HG03108 (cell line): Measurements from ENCODE around the gene TBC1D12.

Experiments
- ATAC-seq: cut with Tn5 transposase; IDR thresholded peaks from one replicate; pipeline ENCODE4 v1.9.1; 2021; ENCODE audit warnings: moderate library complexity; ENCODE audit not compliant: unreplicated experiment

TBC1D12 gene

DNA sequence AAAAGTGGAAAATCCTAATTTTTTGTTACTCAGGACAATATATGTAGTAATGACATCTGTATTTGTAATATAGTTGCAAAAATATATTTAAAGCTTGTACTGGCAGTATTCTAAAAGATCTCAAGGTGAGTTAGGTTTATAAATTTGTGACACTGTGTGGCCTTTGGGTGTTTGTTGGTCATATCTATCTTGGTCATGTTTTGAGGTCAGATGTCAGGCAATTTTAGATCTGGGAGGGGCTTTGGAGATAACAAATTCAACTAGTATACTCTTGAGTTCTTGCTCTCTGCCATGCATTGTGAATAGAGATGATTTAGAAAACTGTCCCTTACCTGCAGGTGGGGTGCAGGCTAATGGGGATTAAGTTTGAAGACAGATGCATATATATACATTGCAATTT lies 3.1 kb downstream of the TBC1D12 start:
- ATAC-seq, result no peak

DNA sequence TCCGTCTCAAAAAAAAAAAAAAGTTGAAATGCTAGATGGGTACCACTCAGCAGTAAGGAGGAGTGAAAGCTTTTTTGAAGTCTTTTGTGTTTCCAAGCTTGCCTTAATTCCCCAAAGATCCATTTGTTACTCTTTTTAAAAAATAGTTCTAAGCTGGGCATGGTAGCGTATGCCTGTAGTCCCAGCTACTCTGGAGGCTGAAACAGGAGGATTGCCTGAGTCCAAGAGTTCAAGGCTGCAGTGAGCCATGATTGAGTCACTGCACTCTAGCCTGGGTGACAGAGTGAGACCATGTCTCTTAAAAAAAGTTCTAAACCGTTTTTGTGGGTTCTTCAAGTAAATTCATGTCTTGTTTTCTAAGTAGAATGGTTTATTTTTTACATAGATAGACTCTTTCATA lies 5.3 kb downstream of the TBC1D12 start:
- no peak for ATAC-seq

DNA sequence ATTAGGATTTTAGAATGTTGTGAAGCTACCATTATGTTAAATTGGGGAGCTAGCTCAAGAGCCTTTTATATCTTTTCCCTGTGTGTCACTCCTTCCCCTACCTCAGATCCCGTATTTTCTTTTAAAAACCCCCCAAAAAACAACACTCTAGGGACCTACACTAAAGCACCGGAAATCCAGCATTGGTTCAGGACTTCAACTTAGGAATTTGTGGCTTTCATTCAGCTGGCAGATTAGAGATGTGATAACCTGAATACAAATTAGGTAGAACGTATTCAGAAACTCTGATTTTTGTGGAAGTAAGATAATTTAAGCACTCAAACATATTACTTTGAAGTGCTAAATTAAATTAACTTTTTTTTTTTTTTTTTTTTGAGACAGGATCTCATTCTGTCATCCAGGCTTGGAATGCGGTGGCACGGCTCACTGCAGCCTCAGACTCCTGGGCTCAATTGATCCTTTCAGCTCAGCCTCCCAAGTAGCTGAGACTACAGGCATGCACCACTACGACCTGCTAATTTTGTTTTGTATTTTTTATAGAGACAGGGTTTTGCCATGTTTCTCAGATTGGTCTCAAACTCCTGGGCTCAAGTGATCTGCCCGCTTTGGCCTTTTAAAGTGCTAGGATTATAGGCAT lies 6.8 kb downstream of the TBC1D12 start:
- no peak for ATAC-seq

DNA sequence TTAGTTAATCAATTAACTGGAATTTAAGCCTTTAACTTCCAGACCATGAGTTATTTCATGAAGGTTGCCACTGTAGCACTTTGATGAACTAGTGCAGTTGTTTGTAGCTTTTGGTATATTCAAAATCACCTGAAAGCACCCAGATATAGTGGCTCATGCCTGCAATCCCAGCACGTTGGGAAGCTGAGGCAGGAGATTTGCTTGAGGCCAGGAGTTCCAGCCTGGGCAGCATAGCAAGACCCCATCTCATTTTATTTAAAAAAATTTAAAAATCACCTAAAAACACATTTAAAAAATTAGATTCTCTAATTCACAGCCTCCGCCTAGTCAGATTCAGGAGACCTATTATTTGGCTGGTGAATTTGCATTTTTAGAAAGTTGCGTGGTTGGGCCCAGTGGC lies 9.0 kb downstream of the TBC1D12 start:
- ATAC-seq, result no peak

DNA sequence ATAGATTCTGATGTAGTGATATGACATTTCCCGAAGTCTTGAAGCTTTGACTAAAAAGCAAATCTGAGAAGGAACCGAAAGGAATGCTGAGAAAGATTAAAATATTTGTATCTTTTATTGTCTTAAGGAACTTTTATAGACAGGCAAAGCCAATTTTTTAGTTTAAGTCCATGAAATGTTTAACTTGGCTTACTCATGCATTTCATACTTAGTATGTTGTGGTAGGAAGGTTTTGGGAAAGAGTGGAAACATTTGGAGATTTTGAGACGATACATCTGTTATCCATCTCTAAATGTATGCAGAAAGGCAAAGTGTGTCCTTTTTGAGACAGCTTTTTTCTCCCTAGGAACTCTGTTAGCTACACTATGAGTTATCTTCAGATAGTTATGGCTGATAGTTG lies 10.1 kb downstream of the TBC1D12 start:
- ATAC-seq, result no peak

DNA sequence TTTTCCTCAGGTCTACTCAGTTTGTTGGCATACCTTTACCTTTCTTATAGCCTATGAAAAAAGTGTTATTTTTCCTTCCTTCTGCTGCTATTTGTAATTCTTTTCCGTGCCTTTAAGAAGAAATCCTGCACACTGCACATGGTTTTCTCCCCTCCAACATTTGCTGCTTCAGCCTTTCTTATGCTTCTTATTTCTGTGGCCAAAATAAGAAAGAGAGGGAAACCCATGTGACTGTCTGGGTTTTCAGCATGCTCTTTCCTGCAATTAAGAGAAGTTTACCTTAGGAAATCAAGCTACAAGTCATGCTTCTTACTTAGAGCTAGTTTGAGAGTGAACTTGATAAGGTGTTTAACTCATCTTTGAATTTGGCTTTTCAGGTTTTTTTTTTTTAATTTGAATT lies 11.0 kb downstream of the TBC1D12 start:
- ATAC-seq, result no peak

DNA sequence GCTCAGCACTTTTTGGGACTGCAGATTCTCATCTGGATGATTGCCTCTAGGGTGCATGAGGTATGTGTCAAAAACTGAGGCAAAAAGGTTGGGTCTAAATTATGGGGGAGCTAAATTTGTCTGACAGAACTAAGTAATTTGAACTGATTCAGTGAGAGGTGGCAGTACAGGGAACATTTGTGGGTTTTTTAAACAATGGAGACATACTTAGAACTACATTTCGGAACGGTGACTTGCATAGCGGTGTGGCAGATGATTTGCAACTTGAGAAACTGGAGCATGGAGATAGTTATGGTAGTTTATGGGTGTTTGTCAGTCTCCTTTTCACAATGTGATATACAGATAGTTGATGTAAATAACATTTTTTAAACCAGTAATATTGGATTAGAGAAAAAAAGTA lies 14.6 kb downstream of the TBC1D12 start:
- no peak for ATAC-seq

DNA sequence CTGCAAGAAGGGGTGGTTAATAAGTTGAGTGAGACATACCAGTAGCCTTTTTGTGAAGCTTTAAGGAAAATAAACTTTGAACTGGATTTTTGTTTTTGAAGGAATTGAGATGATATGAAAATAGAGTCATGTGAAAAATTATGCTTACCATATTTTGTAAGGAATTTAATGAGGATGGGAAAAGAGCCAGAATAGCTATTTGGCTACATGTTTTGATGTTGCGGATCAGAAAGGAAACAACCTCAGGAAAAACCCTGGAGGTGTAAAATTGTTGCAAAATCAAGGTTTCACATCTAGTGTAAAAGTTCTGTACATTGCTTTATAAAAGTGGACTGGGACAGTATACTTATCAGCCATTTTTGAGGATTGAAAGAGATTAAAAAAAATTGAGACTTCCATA lies 15.0 kb downstream of the TBC1D12 start:
- no peak for ATAC-seq

DNA sequence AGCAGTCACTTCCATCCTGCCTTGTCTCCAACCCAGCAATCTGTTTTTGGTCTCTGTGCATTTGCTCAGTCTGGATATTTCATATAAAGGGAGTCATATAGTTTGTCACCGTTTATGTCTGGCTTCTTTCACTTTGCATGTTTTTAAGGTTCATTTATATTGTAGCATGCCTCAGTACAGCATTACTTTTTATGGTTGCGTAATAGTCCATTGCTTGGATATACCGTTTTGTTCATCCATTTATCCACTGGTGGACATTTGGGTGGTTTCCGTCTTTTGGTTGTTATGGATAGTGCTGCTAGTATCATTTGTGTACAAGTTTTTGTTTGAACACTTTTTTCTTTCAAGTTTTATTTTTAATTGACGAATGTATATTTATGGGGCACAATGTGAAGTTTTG lies 18.2 kb downstream of the TBC1D12 start:
- ATAC-seq, result no peak

DNA sequence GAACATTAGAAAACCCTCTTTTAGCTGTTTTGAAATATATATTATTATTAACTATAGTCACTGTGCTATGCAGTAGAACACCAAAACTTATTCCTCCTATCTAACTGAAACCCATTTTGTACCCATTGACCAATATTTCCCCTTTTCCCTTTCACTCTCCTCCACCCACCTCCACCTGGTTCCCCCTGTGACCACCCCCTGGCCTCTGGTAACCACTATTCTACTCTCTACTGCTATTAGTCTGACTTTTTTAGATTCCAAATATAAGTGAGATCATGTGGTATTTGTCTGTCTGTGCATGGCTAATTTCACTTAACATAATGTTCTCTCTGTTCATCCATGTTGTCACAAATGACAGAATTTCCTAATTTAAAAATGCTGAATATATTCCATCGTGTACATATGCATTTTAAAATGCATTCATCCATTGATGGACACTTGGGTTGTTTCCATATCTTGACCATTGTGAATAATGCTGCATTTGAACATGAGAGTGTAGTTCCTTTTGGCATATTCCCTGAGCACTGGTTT lies 18.7 kb downstream of the TBC1D12 start:
- no peak for ATAC-seq

DNA sequence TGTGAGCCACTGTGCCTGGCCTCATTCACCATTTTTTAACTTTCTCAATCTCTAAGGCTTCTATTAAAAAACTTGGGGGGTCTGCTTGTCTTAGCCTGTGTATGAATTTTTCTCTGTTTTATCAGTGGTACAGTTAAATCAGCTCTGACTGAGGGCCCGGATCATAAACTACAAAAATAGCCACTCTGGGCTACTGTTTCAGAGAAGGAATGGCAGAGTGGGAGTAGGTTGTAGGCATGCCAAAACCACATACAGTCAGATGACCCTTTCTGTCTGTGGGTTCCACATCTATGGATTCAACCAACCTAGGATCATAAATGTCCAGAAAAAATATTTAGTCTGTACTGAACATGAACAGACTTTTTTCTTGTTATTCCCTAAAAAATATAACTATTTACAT lies 21.3 kb downstream of the TBC1D12 start:
- ATAC-seq, result no peak

DNA sequence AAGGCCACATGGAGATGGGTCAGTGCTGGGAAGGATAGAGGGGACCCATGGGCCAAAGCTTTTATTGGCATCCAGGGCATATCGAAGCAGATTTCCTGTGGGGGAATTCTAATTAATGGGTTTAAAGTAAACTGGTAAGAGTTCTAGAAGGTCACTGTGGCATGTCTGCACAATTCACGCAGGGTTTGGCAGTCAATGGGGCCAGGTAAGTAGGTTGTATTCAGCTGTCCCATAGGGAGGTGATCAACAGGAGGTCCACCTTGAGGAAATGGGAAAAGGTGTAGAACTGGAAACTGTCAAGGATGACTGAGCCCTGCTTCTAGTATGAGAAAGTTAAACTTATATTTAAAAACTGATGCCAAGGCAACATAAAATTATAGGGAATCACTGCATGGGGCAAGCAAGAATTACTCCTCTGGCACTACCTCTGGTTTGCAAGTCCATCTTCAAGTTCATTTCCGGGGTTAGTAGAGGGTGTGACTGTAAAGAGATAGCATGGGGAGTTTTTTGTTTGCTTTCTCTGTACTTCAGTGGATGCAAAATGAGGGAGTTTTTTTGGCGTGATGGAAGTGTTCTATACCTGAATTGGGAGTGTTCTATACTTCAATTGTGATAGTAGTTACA lies 22.5 kb downstream of the TBC1D12 start:
- ATAC-seq, result no peak

DNA sequence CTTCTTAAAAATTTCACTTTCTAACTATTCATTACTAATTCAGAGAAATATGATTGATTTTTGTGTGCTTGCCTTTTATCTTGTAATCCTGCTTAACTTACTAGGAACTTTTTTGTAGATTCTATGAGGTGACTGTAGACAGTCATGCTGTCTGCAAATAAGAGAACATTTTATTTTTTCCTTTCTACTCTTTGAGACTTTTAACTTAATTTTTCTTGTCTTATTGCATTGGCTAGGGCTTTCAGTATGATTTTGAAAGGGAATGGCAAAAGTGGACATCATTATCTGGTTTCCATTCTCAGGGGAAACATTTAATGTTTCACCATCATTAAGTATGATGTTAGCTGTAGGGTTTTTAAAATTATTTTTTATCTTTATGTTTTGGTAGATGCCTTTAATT lies 23.6 kb downstream of the TBC1D12 start:
- no peak for ATAC-seq

DNA sequence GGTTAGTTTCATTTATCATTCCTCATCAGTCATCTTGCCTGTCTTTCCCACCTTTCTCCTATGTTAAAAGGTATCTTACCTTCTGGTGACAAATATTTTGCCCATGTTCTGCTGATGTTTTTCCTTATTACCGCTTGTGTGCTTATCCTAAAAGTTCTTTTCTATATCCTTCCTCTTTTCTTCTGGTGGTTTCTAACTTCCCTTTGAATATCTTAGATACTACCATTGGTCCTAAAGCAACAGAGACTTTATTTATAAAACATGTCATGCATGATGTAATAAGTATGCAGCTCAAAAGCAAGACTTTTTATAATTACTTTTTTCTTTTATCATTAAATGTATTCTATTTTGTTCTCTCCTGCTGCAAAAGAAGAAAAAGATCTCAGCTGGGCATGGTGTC lies 24.8 kb downstream of the TBC1D12 start:
- no peak for ATAC-seq

DNA sequence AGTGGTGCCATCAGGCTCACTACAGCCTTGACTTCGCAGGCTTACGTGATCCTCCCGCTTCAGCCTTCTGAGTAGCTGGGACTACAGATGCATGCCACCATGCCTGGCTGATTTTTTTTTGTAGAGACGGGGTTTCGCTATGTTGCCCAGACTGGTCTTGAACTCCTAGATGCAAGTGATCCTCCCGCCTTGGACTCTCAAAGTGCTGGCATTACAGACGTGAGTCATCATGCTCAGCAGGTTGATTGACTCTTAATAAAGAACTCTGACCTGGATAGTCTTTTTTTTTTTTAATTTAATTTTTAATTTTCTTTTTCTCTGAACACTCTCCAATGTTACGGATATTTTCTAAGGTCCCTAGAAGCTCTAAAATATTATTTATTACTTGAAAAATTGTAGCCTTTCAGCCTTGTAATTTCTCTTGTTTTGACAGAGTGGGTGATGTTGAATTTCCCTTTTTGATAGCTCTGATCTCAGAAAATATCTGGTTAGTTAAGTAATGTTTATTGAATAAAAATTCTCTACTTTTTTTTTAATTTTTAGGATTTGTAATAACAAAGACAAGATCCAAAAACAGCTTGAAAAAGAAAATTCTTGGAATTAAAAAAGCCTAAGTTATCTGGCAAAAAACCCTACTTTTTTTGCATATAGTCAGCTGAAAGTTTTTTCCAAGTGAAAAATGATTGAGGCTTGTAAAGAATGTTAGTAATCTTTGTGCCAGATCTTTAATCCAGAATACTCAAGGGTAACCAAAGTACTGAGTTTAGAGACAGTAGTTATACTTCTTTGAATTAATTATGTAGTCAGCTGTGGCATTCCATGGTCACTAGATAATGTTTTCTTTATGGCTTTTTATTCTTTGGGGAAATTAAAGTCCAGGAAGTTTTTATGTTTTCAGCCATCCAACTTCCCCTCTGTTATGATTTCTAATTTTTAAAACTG lies 26.7 kb downstream of the TBC1D12 start:
- ATAC-seq, result no peak

DNA sequence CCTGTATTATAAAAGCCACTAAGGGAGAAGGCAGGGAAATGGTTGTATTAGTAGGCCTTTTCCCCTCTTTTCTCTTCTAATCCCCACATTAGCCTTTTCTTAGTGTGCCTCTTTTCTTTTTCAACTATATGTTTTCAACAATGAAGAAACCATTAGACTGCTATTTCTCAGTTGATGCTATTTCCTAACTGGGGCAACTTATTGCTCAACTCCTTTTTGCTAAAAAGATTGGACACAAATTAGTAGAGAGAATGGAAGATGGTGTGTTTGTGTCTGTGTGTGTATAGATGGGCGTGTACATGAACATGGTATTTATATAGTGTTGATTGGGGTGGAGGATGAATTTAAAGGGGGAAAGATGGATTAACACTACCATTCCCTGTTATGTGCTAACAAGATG lies 28.4 kb downstream of the TBC1D12 start:
- ATAC-seq, result no peak

DNA sequence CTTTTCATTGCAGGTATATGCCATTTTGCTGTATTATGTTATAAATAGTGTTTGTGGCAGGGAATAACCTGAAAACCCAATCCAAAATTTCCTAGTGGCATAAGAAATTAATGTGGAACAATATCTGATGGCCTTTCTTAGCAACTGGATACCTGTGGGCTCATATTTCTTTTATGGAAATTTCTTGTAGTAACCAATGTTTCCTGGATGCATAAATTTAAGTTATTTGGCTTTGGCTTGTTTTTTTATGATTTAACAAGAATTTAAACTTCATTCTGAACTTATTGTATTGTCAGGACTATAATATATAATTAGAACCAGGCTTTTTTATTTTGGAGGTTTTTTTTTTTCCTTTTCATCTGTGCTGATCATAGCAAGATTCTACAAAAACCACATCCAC lies 30.1 kb downstream of the TBC1D12 start:
- no peak for ATAC-seq

DNA sequence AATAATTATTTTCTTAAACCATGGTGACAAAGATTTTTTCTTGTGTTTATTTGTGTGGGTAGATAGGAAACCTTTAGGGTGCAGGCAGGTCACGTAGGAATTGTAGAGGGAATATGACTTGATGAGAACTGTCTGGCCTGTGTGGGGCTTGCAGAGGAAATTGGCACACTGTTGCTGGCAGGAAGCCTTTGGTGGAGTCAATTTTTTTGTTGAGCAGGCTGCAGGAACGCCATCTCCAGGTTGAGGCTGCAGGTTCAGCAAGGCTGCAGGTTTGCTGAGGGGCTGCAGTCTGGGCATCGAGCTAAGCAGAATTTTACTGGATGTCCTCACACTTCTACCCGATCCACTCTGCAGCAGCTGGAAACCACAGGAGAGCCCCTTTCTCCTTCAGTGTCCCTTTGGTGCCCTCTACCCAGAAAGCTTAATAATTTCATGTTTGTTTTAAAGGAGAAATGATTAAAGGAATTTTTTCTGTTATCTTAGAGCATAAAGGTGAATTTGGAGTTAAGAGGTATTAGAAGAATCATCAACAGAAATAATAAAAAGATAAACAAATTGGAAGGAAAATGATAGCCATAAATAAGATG lies 37.0 kb downstream of the TBC1D12 start:
- no peak for ATAC-seq

DNA sequence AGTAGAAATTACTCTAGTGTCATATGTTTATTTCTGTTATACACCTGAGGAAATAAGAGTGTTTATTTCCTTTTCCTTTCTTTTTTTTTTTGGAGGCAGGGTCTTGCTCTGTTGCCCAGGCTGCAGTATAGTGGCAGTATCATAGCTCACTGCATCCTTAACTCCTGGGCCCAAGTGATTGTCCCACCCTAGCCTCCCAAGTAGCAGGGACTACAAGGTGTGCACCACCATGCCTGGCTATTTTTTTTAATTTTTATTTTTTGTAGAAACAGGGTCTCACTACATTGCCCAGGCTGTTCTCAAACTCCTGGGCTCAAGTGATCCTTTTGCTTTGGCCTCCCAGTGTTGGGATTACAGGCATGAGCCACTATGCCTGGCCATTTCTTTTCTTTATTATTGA lies 37.8 kb downstream of the TBC1D12 start:
- no peak for ATAC-seq

DNA sequence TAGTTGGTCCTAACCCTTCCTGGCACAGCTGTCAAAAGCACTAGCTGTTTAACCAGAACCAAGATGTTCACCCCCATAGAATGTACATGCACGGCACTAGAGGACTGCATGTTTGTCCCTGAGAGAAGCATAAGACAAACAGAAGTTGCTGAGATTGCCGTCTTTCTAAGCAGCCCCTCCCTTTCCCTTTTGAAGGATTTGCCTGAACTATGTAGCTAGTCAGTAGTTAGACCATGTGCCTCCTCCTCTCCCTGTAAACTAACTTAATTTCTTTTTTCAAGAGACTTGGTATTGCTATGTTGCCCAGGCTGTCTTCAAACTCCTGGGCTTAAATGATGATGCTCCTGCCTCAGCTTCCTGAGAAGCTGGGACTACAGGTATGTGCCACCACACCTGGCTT lies 40.7 kb downstream of the TBC1D12 start:
- no peak for ATAC-seq

DNA sequence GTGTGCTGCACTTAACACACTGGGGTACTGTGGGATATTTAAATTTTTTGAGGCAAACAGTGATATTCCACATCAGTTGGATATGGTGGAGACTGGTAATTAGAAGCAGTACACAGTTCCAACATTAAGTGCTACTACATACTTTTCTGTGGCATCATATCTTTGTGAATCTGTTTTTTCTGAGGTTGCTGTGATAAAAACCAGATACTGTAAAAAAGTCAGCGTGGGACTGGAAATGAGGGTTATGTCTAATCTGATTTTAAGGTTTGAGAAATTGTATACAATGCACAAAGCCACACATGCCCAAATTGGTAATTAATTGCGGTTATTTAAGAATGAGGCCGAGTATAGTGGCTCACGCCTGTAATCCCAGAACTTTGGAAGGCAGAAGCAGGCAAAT lies 41.2 kb downstream of the TBC1D12 start:
- no peak for ATAC-seq
